GM19238 (cell line): ENCODE measurements around the gene DDX1.

ENCODE experiments used
- DNase-seq: peaks from one replicate; pipeline ENCODE4 v3.0.0; 2011; ENCODE audit warnings: low spot score; ENCODE audit not compliant: insufficient read length

Gene DDX1

GRCh38 chr2:15628899-15629855, 37.5 kb downstream of the DDX1 start:
- DNase-seq, result no peak

GRCh38 chr2:15630121-15630977, 38.7 kb downstream of the DDX1 start:
- DNase-seq, result no peak

- DNase-seq, result no peak
Observed at GRCh38 chr2:15630978-15631719, 39.5 kb downstream of the DDX1 start.

- DNase-seq, result no peak
Observed at GRCh38 chr2:15631883-15632282, 40.2 kb downstream of the DDX1 start.

GRCh38 chr2:15633043-15633970, 41.6 kb downstream of the DDX1 start:
- no peak for DNase-seq

GRCh38 chr2:15633971-15634346, 42.3 kb downstream of the DDX1 start:
- no peak for DNase-seq

DNA sequence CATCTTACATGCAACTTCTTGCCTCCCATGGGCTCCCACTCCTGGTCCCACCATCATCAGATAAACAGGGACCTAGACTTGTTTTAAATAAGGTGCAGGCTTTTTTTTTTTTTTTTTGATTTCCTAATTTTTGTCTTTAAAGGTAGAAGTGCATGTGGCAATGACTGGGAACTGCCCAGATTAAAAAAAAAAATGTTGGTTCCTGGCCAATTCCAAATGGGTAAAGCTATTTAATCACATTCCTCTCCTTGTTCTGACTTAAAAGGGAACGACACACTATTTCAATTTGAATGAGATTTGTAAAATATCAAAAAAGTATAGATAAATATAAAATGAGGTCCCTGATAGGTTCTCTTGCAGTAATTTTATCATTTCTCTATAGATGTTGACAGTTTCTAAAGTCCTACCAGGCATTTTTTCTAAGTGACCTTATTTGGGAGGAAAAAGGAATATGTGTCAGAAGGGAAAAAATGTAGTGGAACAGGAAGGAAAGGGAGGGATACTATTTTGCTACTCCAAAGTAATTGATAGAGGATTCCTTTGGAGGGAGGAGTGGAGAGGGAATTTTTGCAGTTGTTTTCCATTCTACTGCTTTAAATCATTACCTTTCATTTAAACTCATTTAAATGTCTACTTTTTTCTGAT, 43.3 kb downstream of the DDX1 start:
- no peak for DNase-seq

- peak; percentile 27 for DNase-seq
Observed at GRCh38 chr2:15636972-15637785, 45.5 kb downstream of the DDX1 start.

GRCh38 chr2:15638720-15639119, 47.1 kb downstream of the DDX1 start:
- no peak for DNase-seq

- DNase-seq, result no peak
Observed at GRCh38 chr2:15639323-15640251, 47.9 kb downstream of the DDX1 start.

DNA sequence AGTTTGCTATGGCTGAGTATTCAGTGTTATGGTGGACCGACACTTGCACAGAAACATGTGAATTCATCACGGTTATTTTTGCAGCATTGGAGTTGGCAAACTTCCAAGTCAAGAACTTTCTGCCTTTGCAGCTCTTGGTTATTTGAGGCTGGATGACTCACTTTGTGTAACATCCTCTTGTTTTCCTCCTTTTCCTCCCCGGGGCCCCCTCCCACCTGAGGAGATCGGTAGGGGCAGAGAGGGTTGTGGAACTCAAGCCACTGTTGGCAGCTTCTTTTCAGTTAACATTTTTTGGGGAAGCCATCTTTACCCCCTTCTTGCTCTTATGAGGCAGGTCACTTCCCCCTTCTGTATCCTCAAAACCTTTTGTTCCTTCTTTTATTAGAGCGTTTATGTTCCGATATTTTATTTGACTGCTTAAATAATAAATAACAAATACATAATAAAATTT, 48.6 kb downstream of the DDX1 start:
- no peak for DNase-seq

GRCh38 chr2:15640784-15641183, 49.1 kb downstream of the DDX1 start:
- no peak for DNase-seq

DNA sequence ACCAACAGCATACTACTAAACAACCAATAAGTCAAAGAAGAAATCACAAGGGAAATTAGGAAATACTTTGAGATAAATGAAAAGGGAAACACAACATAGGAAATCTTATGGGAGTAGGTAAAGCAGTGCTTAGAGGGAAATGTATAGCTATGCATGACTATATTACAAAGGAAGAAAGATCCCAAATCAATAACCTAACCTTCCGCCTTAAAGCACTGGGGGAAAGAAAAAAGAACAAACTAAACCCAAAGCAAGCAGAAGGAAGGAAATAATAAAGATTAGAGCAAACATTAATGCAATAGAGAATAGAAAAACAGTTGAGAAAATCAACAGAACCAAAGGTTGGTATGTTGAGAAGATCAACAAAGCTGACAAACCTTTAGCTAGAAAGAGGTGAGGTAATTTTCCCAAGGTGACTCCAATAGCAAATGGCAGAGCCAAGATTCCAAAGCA, 49.9 kb downstream of the DDX1 start:
- no peak for DNase-seq

DNA sequence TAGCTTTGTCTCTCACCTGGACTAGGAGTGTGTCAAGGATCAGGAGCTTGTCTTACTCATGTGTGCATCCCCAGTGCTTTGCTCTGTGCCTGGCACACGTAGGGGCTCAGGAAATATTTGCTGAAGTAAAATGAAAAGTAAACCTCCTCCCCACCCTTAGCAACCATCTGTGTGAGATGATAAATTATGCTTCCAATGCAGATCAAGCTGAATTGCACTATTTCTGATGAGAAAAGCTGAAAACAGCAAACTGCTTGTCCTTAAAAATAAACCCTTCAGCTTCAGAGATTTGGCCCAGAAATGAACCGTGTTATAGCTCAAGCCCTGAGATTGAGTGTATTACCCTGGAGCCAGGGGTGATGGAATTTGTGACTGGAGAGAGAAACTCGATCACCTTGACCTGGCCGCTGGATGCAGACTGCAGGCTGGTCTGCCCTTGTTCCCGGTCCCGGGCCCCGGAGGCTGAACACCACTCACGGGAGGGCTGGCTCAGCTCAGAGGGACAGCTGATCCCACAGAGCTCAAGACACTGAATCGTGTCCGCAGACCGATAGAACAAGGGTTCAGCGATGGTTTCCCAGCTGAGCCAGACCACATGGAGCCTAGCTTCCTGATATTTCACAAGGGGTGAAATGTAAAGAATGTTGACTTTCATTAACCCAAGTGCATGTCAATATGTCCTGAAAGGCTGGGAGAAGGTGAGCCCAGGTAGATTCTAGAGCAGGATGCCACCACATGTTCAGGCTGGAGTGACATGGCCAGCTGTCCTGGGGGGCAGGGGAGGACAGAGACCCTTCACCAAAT, 50.5 kb downstream of the DDX1 start:
- no peak for DNase-seq

- DNase-seq, result no peak
Observed at GRCh38 chr2:15642815-15643500, 51.3 kb downstream of the DDX1 start.

- DNase-seq, result no peak
Observed at GRCh38 chr2:15643791-15644585, 52.3 kb downstream of the DDX1 start.
